HUES48 (cell line): ENCODE data around the gene COL4A2.

ENCODE experiments used
- H3K27ac ChIP-seq: one replicate; pipeline ENCODE4 v1.7.0; 2013; ENCODE audit warnings: low read depth, low read length, inconsistent platforms
- H3K27me3 ChIP-seq: 2 replicates; pipeline ENCODE4 v1.6.1; 2013; ENCODE audit warnings: mild to moderate bottlenecking, low read length; ENCODE audit not compliant: control insufficient read depth, insufficient read depth
- H3K36me3 ChIP-seq: 2 replicates; pipeline ENCODE4 v1.6.1; 2013; ENCODE audit warnings: low read length; ENCODE audit not compliant: control insufficient read depth, insufficient read depth
- H3K4me1 ChIP-seq: 2 replicates; pipeline ENCODE4 v1.6.1; 2013; ENCODE audit warnings: mild to moderate bottlenecking, low read length; ENCODE audit not compliant: control insufficient read depth, insufficient read depth
- H3K4me3 ChIP-seq: 2 replicates; pipeline ENCODE4 v1.5.1; 2013; ENCODE audit warnings: mild to moderate bottlenecking, low read depth, low read length
- H3K9ac ChIP-seq: 2 replicates; pipeline ENCODE4 v1.6.1; 2013; ENCODE audit warnings: mild to moderate bottlenecking, low read depth, low read length, moderate library complexity
- H3K9me3 ChIP-seq: 2 replicates; pipeline ENCODE4 v1.6.1; 2013; ENCODE audit warnings: low read length; ENCODE audit not compliant: control insufficient read depth, insufficient read depth

The COL4A2 gene

DNA sequence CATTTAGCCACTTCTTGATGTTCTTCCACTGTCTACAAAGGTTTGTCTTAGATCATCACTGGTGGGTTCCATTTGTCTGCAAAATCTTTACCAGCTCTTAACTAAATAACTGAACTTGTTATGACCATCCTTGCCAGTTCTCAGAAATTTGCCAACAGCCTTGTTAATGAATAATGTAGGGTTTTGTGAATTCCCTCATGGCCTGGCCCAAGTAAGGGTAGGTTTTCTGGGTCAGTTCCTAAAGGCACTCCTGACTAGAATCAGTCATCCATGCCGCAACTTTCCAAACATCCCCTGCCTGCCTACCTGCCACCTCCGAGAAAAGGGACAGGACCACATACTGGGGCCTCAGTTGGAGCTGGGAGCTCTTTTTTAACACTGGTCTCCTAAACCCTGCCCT, 4.1 kb upstream of the COL4A2 start:
- Histone ChIP-seq H3K27me3 (peaks cover 26% of the 10 kb centered on the region), H3K4me1 (peaks cover 23% of the 10 kb centered on the region), H3K9ac (no peak overlapping the region), H3K36me3 (no peaks in the 10 kb centered on the region), H3K9me3 (no peaks in the 10 kb centered on the region), H3K4me3 (no peak overlapping the region), H3K27ac (no peak overlapping the region)

DNA sequence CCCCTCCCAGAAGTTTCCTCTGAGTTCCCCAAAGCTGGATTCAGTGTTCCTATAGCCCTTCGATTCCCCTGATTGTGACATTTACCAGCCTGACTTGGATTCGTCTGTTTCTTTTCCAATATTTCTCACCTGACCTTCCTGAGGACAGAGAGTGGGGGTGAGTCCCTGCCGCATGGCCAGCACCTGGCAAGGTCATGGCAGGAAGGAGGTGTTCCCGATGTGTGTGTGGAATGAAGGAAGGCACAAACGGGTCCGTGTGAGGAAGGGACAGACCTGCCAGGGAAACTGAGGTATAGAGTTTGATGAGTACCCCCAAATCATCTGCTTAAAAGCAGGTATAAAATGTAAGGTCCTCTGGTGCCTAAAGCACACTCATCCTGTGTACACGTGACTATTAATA, 3.4 kb upstream of the COL4A2 start:
- H3K4me1 ChIP-seq = peaks cover 17% of the 10 kb centered on the region
- H3K9me3 ChIP-seq = no peaks in the 10 kb centered on the region
- no peaks in the 10 kb centered on the region for H3K36me3 ChIP-seq
- peaks cover 31% of the 10 kb centered on the region for H3K27me3 ChIP-seq
- no peak overlapping the region for H3K9ac ChIP-seq
- no peak overlapping the region for H3K4me3 ChIP-seq
- H3K27ac ChIP-seq = no peak overlapping the region

DNA sequence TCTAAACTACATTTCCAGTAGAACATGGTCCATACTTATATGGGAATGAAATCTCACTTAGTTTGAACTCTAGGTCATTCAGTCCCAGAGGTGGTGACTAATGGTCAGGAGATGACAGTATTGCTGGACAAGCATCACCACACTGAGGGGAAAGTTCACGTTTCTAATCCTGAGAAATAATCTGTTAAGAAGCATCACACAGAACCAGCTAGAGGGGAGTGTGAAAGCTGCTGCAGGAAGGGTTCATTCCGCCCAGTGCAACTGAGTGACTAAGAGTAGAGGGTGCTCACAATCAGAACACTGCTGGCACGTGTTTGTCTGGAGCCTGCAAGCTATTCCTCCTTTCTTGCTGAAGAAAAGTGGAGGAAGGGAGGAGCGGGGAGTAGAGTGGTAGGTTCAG, 2.8 kb upstream of the COL4A2 start:
- H3K9me3 ChIP-seq = no peaks in the 10 kb centered on the region
- H3K4me1 ChIP-seq = peaks cover 10% of the 10 kb centered on the region

DNA sequence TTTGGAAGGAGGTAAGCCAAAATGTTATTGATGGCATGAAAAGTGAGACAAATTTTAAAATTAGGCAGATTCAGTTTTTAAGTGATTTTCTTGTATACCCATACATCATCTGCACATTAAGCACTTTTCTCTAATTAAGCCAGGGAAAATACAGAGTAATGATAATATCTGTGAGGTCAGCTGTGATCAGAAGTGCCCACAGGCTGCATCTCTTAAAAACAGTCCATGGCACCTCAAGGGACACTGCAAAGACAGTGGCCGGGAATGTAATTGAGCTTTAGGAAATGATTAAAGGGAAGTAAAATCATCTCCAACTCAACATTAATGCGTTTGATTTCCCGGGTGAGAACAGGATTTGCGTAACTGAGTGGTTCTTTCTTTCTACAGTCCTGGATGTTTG, 2.1 kb upstream of the COL4A2 start:
- Histone ChIP-seq H3K9ac (no peak overlapping the region), H3K36me3 (no peaks in the 10 kb centered on the region), H3K4me3 (peak overlapping the region; percentile 82; the same call in 1 of the 2 replicates), H3K4me1 (peaks cover 8% of the 10 kb centered on the region), H3K9me3 (no peaks in the 10 kb centered on the region), H3K27me3 (peaks cover 39% of the 10 kb centered on the region), H3K27ac (no peak overlapping the region)

More for the DNA sequence above, 2.8 kb upstream of the COL4A2 start:
- Histone ChIP-seq H3K9ac (no peak overlapping the region), H3K27me3 (peaks cover 37% of the 10 kb centered on the region), H3K4me3 (no peak overlapping the region), H3K27ac (no peak overlapping the region), H3K36me3 (no peaks in the 10 kb centered on the region)

DNA sequence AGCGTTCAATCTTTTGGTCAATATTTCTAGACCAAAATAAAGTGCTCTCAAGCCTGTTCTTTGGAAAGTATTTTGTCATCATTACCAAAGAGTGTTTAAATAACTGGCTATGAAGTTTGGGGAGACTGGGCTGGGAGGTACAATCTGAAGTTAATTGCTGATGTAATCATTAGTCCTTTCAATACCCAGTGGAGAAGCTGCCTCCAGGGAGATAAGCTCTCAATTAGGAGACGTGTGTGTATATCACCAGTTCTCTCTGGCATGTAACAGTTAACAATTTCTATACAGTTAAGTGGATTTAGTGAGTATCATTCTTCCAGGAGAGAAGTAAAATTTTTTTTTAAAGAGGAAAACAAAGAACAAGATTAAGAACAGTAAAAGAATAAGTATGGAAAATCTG, 1.5 kb upstream of the COL4A2 start:
- peaks cover 39% of the 10 kb centered on the region for H3K27me3 ChIP-seq
- H3K4me3 ChIP-seq = peak overlapping the region; percentile 82
- no peaks in the 10 kb centered on the region for H3K36me3 ChIP-seq

DNA sequence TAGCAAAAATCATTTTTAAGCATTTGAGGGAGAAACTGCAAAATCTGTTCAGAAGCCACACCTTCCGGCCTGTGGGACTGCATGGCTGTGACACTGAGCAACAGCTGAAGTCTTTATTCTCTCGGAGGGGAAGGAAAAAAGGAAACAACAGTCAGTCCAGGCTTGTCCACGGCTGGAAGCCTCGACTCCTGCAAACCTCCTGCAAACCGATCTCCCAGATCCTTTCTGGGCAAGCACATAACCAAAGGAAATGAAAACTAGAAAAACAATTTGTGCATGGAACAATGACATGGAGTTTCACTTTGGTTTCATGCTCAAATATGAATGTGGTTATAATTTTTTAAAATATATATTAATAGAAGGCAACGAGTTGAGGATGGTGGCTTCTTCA, 1.1 kb upstream of the COL4A2 start:
- Histone ChIP-seq H3K4me1 (peaks cover 8% of the 10 kb centered on the region), H3K4me3 (peak overlapping the region; percentile 82), H3K27ac (no peak overlapping the region), H3K9me3 (no peaks in the 10 kb centered on the region), H3K36me3 (no peaks in the 10 kb centered on the region; the same call in 1 of the 2 replicates), H3K9ac (no peak overlapping the region; the same call in 1 of the 2 replicates), H3K27me3 (peaks cover 39% of the 10 kb centered on the region)

More for the DNA sequence above, 1.5 kb upstream of the COL4A2 start:
- Histone ChIP-seq H3K27ac (no peak overlapping the region), H3K9ac (no peak overlapping the region), H3K4me1 (peaks cover 8% of the 10 kb centered on the region), H3K9me3 (no peaks in the 10 kb centered on the region)

DNA sequence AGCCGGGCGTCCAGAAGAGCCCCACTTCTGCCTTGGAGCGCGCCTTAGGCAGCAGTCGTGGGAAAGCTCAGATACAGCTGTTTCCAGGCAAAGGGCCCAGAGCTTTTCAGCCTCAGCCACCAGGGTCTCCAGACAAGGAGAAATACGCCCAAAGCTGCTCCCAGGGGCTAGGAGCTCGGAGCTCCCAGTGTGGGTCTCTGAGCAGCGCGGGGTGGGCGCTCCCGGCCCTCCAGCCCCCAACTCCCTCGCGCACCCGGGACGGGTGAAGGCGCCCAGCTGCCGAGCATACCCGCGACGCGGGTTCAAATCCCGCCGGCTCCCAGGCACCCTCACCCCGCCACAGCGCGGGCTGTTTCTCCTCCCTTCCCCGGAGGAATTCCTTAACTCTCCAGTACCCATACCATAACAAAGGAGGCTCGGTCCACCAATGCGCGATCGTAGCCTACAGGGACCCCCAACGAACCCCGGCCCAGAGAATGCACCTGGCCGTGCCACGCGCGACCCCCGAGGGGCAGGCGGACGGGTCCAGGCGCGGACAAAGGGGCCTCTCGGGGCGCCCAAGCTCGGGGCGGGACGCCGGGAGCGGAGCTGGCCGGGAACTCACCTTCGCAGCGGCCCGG, 634 bp upstream of the COL4A2 start:
- H3K27ac ChIP-seq = peak overlapping the region; percentile 71
- peaks cover 8% of the 10 kb centered on the region for H3K4me1 ChIP-seq
- no peaks in the 10 kb centered on the region; the same call in 1 of the 2 replicates for H3K36me3 ChIP-seq
- H3K9me3 ChIP-seq = no peaks in the 10 kb centered on the region
- H3K4me3 ChIP-seq = peak overlapping the region; percentile 82
- peaks cover 39% of the 10 kb centered on the region for H3K27me3 ChIP-seq
- peak overlapping the region; percentile 77 for H3K9ac ChIP-seq

DNA sequence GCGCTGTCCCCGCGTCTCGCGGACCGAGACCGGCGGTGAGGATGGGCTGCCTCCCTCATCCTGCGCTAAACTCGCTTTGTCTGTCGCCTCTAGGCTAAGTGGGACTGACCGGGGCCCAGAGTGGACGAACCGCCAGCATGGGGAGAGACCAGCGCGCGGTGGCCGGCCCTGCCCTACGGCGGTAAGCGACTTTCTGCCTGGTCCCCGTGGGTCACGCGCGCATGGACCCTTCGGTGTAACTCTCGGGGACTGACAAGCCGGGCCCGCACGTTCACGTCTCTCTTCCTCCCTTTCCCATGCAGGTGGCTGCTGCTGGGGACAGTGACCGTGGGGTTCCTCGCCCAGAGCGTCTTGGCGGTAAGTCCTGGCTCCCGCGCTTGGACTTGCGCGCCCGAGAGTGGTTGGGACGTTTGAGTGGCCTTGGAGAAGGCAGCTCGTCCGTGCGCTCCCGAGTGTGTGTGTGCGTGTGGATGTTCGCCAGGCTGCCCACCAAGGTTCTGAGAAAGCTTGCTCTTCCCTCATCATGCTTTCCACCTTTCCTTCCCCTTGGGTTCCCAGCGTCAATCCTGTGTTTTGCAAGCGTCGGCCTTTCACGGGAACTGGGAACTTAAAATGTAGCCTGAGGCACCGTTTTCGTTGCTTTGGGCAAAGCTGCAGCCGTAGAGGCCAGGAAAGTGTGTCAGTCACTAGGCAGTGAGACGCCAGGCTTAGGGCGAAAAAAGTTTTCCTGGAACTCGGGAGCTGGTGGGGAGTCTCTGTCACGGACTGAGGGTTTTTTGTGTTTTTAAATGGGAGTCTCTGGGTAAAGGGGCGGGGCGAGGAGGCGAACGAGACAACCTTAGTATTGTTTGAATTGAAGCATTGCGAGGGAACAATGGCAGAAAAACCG, 927 bp downstream of the COL4A2 start:
- Histone ChIP-seq H3K27me3 (peaks cover 39% of the 10 kb centered on the region), H3K9me3 (no peaks in the 10 kb centered on the region), H3K9ac (peak overlapping the region; percentile 77), H3K36me3 (no peaks in the 10 kb centered on the region; the same call in 1 of the 2 replicates), H3K27ac (no peak overlapping the region), H3K4me3 (peak overlapping the region; percentile 82), H3K4me1 (peaks cover 8% of the 10 kb centered on the region)

DNA sequence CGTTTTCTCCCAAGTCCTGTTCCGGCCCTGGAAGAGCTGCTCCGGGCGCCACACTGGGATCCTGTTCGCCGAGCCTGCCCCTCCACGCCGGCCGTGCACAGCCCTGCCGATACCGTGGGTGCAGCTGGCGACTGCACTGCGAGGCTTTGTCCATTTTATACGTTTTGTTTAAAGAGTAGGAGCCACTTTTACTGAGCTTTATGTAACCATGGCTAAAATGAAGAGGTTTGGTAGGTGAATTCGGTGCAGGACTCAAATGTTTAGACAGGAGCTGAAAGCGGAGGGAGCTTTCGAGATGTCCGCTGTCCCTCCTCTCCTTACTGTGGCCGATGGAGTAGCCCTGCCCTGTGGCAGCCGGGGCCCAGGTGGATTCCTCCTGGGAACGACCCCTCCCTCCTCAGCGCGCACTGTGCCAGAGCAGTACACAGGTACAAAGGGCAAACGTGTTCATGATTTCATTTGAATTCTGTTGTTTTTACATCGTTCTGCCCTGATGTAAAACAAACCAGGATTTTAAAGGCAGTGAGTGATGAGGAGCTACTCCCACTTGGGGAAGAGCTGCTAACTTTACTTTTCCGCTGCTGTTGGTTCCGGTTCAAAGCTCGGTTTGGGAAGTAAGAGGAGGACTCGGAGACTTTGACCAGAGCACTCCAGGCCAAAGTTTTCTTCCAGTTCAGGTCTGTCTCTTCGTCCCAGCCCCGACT, 1.7 kb downstream of the COL4A2 start:
- Histone ChIP-seq H3K4me3 (peak overlapping the region; percentile 82), H3K36me3 (no peaks in the 10 kb centered on the region; the same call in 1 of the 2 replicates), H3K4me1 (peaks cover 8% of the 10 kb centered on the region), H3K27ac (peak overlapping the region; percentile 43), H3K9ac (peak overlapping the region; percentile 77), H3K27me3 (peaks cover 39% of the 10 kb centered on the region), H3K9me3 (no peaks in the 10 kb centered on the region)

DNA sequence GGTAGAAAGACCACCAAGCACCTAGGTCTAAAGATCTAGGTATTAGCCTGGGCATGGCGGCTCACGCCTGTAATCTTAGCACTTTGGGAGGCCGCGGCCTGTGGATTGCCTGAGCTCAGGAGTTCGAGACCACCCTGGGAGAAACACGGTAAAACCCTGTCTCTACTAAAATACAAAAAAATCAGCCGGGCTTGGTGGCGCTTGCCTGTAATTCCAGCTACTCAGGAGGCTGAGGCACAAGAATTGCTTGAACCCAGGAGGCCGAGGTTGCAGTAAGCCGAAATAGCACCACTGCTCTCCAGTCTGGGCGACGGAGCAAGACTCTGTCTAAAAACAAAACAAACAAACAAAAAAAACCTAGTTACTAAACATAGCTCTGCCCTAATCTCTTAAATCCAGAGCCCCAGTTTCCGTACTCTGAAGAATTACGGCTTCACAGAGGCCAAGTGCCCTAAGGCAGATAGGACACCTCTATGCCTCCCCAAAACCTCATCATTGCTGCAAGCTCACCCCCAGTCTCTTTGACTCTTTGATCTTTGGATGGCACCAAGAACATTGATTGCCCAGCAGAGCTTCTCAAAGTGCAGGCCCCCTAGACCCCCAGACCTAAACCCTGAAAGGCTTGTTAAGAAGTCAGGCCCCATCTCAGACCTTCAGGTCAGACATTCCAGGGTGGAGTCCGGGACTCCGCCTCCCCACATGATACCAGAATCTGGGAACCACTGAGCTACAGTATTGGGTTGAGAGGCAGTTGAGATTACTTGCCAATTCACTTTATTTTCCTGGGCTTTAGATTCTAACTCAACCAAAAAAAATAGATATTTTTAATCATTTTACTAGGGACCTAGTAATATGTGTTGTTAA, 2.8 kb downstream of the COL4A2 start:
- peaks cover 32% of the 10 kb centered on the region for H3K27me3 ChIP-seq
- H3K36me3 ChIP-seq = no peaks in the 10 kb centered on the region; the same call in 1 of the 2 replicates
- H3K4me1 ChIP-seq = peaks cover 8% of the 10 kb centered on the region
- H3K4me3 ChIP-seq = no peak overlapping the region
- H3K27ac ChIP-seq = no peak overlapping the region
- H3K9me3 ChIP-seq = no peaks in the 10 kb centered on the region
- H3K9ac ChIP-seq = no peak overlapping the region
